Measurements from ENCODE around the gene RNF217. TPM values are rescaled to one million over a fixed set of nuclear protein-coding genes. Genes with fewer than 3 reads are reported as not detected.
A peak's percentile ranks its signal among the peaks of the same experiment; 100 is the strongest.
"Not testable (repeated sequence)": the region's sequence is repeated elsewhere in the genome, so short reads cannot be mapped to it uniquely, and the experiment has no call there.

RNF217 gene
- total RNA-seq, 1 donor from 2014 or later: 9.0 TPM

- no peak for DNase-seq
- ATAC-seq (ENCODE audit: poor library complexity): no peak
- intact Hi-C loops (cut with DNase I): no loop called here
Observed at GRCh38 chr6:124960757-124961463, 1.3 kb upstream of the RNF217 start.

GRCh38 chr6:124961464-124961776, 817 bp upstream of the RNF217 start:
- intact Hi-C loops (cut with DNase I): no loop called here
- ATAC-seq (ENCODE audit: poor library complexity): no peak

GRCh38 chr6:124962639-124963415, 590 bp downstream of the RNF217 start:
- intact Hi-C loops (cut with DNase I): no loop called here
- DNase-seq (peak; percentile 59), ATAC-seq (ENCODE audit: poor library complexity) (peak; percentile 46)

More at GRCh38 chr6:124961464-124961776, 817 bp upstream of the RNF217 start:
- no peak for DNase-seq

- intact Hi-C loops (cut with DNase I): no loop called here
- no peak for DNase-seq
- ATAC-seq (ENCODE audit: poor library complexity): peak; percentile 8
Observed at GRCh38 chr6:124963416-124963785, 1.2 kb downstream of the RNF217 start.

GRCh38 chr6:124963831-124964763, 1.9 kb downstream of the RNF217 start:
- intact Hi-C loops (cut with DNase I): no loop called here
- ATAC-seq (ENCODE audit: poor library complexity): peak; percentile 18
- DNase-seq: no peak

- DNase-seq (no peak), ATAC-seq (ENCODE audit: poor library complexity) (no peak)
- intact Hi-C loops (cut with DNase I): no loop called here
Observed at GRCh38 chr6:124964764-124965105, 2.5 kb downstream of the RNF217 start.

GRCh38 chr6:124965424-124965850, 3.2 kb downstream of the RNF217 start:
- intact Hi-C loops (cut with DNase I); DNase-seq: not testable (repeated sequence)

GRCh38 chr6:124967444-124967843, 5.2 kb downstream of the RNF217 start:
- intact Hi-C loops (cut with DNase I): no loop called here
- DNase-seq (no peak), ATAC-seq (ENCODE audit: poor library complexity) (no peak)

More at GRCh38 chr6:124965424-124965850, 3.2 kb downstream of the RNF217 start:
- ATAC-seq (ENCODE audit: poor library complexity): not testable (repeated sequence)

- no peak for DNase-seq
- no peak for ATAC-seq (ENCODE audit: poor library complexity)
- intact Hi-C loops (cut with DNase I): no loop called here
Observed at GRCh38 chr6:124968401-124968800, 6.2 kb downstream of the RNF217 start.

GRCh38 chr6:124970243-124970642, 8.0 kb downstream of the RNF217 start:
- ATAC-seq (ENCODE audit: poor library complexity) (no peak), DNase-seq (no peak)
- intact Hi-C loops (cut with DNase I): no loop called here

GRCh38 chr6:124970763-124971162, 8.5 kb downstream of the RNF217 start:
- DNase-seq: no peak
- intact Hi-C loops (cut with DNase I): no loop called here
- ATAC-seq (ENCODE audit: poor library complexity): no peak

- intact Hi-C loops (cut with DNase I): no loop called here
- no peak for DNase-seq
- ATAC-seq (ENCODE audit: poor library complexity): no peak
Observed at GRCh38 chr6:124973780-124974179, 11.5 kb downstream of the RNF217 start.

GRCh38 chr6:124974771-124975377, 12.6 kb downstream of the RNF217 start:
- DNase-seq: no peak
- ATAC-seq (ENCODE audit: poor library complexity): no peak
- intact Hi-C loops (cut with DNase I): no loop called here

- ATAC-seq (ENCODE audit: poor library complexity): no peak
- no peak for DNase-seq
- intact Hi-C loops (cut with DNase I): no loop called here
Observed at GRCh38 chr6:124977067-124977908, 15.1 kb downstream of the RNF217 start.

GRCh38 chr6:124978451-124979293, 16.4 kb downstream of the RNF217 start:
- DNase-seq (no peak), ATAC-seq (ENCODE audit: poor library complexity) (no peak)
- intact Hi-C loops (cut with DNase I): no loop called here

- DNase-seq (no peak), ATAC-seq (ENCODE audit: poor library complexity) (no peak)
Observed at GRCh38 chr6:124979294-124979678, 17.0 kb downstream of the RNF217 start.

GRCh38 chr6:124982669-124983068, 20.4 kb downstream of the RNF217 start:
- ATAC-seq (ENCODE audit: poor library complexity) (no peak), DNase-seq (no peak)
- intact Hi-C loops (cut with DNase I): no loop called here

More at GRCh38 chr6:124979294-124979678, 17.0 kb downstream of the RNF217 start:
- intact Hi-C loops (cut with DNase I): no loop called here
